Body of pancreas (tissue), 4 donors: ENCODE results near the gene PDZD8.

ENCODE experiments used
- POLR2A ChIP-seq, 3 donors: fragments of 450-650 bp; IDR thresholded peaks; one replicate each; pipeline ENCODE4 v1.6.1; 2016; ENCODE audit warnings: antibody characterized with exemption in 3 of 3, mild to moderate bottlenecking in 2 of 3
- TF ChIP-seq, protein P1 (sequence below), 7 experiments: fragments of 450-650 bp in 4 of 7; fragments of 200-600 bp in 3 of 7; sonication (generic) in 3 of 7; IDR thresholded peaks; one replicate each; pipeline ENCODE4 v1.5.1; 2016 to 2019; ENCODE audit warnings: antibody characterized with exemption in 7 of 7

DNA sequence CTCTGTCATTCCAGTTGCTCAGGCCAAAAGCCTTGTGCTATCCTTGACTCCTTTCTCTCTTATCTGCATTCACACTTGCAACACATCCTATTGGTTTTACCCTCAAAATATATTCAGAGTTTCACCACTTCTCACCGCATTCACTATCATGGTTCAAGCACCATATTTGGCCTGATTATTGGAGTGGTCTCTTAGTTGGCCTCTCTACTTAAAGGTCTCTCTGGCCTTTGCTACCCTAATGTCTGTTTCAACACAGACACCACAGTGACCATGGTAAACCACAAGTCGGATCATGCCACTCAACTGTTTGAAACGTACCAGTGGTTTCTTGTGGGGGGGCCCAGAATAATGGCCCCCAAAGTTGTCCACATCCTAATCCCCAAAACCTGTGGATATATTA is 15.2 kb upstream of the PDZD8 start:
- TF ChIP-seq, protein P1, sequence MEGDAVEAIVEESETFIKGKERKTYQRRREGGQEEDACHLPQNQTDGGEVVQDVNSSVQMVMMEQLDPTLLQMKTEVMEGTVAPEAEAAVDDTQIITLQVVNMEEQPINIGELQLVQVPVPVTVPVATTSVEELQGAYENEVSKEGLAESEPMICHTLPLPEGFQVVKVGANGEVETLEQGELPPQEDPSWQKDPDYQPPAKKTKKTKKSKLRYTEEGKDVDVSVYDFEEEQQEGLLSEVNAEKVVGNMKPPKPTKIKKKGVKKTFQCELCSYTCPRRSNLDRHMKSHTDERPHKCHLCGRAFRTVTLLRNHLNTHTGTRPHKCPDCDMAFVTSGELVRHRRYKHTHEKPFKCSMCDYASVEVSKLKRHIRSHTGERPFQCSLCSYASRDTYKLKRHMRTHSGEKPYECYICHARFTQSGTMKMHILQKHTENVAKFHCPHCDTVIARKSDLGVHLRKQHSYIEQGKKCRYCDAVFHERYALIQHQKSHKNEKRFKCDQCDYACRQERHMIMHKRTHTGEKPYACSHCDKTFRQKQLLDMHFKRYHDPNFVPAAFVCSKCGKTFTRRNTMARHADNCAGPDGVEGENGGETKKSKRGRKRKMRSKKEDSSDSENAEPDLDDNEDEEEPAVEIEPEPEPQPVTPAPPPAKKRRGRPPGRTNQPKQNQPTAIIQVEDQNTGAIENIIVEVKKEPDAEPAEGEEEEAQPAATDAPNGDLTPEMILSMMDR (IDR thresholded peaks at IDR 0.05): no peak
- no peak for TF ChIP-seq POLR2A (IDR thresholded peaks at IDR 0.05)
